ENCODE data around the gene TUBB4B. TPM values are rescaled to one million over a fixed set of nuclear protein-coding genes. Genes with fewer than 3 reads are reported as not detected.

The TUBB4B gene
- total RNA-seq, 1 donor from 2014 or later, result 262 TPM

GRCh38 chr9:137278061-137278701, 37.1 kb downstream of the TUBB4B start:
- no peak for DNase-seq (ENCODE audit: low read depth)
- Histone ChIP-seq H3K36me3 (ENCODE audit: control insufficient read depth, insufficient read depth, low read length) (peaks cover 1% of the 10 kb centered on the region), H3K4me3 (ENCODE audit: low read depth, low read length) (peak overlapping the region; percentile 61), H3K27me3 (ENCODE audit: control insufficient read depth, insufficient read depth, low read length) (no peaks in the 10 kb centered on the region)
- no peak for TF ChIP-seq CTCF (IDR thresholded peaks at IDR 0.05; ENCODE audit: insufficient read depth, low read length, poor library complexity, severe bottlenecking)

- no peak for DNase-seq (ENCODE audit: low read depth)
- peaks cover 1% of the 10 kb centered on the region for H3K36me3 ChIP-seq (ENCODE audit: control insufficient read depth, insufficient read depth, low read length)
- no peaks in the 10 kb centered on the region for H3K27me3 ChIP-seq (ENCODE audit: control insufficient read depth, insufficient read depth, low read length)
- H3K4me3 ChIP-seq (ENCODE audit: low read depth, low read length), result peak overlapping the region; percentile 61
- no peak for TF ChIP-seq CTCF (IDR thresholded peaks at IDR 0.05; ENCODE audit: insufficient read depth, low read length, poor library complexity, severe bottlenecking)
Observed at GRCh38 chr9:137278721-137279711, 37.9 kb downstream of the TUBB4B start.

DNA sequence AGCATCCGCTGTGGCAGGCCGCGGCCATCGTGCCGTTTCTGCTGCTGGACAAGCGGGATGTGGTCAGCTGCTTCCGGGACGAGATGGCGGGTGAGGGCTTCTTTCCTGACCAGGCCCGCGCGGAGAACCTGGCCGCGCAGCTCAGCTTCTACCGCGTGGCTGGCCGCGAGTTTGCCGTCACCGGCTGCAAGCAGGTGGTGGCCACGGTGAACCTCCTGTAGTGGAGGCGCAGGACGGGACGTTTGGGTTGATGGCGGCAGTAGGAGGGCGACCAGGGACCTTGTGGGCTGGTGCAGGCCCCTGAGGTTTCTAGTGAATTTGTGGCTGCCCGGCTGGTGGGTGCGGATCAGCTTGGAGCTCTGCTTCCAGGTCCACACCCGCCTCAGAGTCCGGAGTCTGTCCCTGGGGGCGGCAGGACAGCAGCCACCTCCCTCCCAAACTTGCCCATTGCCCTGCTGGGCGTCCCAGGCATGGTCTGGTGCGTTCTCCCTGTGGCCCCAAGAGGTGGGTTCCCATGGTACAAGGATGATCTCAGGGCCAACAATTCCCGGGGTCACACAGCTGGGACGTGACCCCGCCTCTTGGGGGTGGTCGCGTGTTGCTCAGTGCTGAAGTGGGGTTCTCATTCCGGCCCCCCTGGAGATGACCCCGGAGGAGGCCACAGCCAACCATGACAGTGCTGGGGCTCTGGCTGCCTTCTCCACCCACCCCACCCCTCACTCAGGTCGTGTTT, 38.8 kb downstream of the TUBB4B start:
- TF ChIP-seq CTCF (IDR thresholded peaks at IDR 0.05; ENCODE audit: insufficient read depth, low read length, poor library complexity, severe bottlenecking), result no peak
- Histone ChIP-seq H3K4me3 (ENCODE audit: low read depth, low read length) (no peak overlapping the region), H3K27me3 (ENCODE audit: control insufficient read depth, insufficient read depth, low read length) (no peaks in the 10 kb centered on the region), H3K36me3 (ENCODE audit: control insufficient read depth, insufficient read depth, low read length) (peaks cover 1% of the 10 kb centered on the region)
- no peak for DNase-seq (ENCODE audit: low read depth)

GRCh38 chr9:137280474-137281344, 39.6 kb downstream of the TUBB4B start:
- DNase-seq (ENCODE audit: low read depth), result no peak
- no peak overlapping the region for H3K4me3 ChIP-seq (ENCODE audit: low read depth, low read length)
- H3K36me3 ChIP-seq (ENCODE audit: control insufficient read depth, insufficient read depth, low read length), result peaks cover 1% of the 10 kb centered on the region
- H3K27me3 ChIP-seq (ENCODE audit: control insufficient read depth, insufficient read depth, low read length), result no peaks in the 10 kb centered on the region
- no peak for TF ChIP-seq CTCF (IDR thresholded peaks at IDR 0.05; ENCODE audit: insufficient read depth, low read length, poor library complexity, severe bottlenecking)

Data from kidney epithelial cell (primary cell).